Thyroid gland (tissue), 4 donors: ENCODE results near the gene ANK3.

Source experiments
- CTCF ChIP-seq, 6 experiments: fragments of 200-600 bp in 3 of 6; fragments of 450-650 bp in 3 of 6; sonication (generic) in 3 of 6; IDR thresholded peaks; one replicate each; pipeline ENCODE4 v1.5.1; 2016 to 2019; ENCODE audit warnings: antibody characterized with exemption in 6 of 6, mild to moderate bottlenecking in 2 of 6, inconsistent platforms in 1 of 6, moderate library complexity in 1 of 6
- POLR2A ChIP-seq, 2 donors: fragments of 450-650 bp; IDR thresholded peaks; one replicate each; pipeline ENCODE4 v1.6.1; 2017; ENCODE audit warnings: antibody characterized with exemption in 2 of 2, mild to moderate bottlenecking in 2 of 2, moderate library complexity in 1 of 2

- TF ChIP-seq CTCF (IDR thresholded peaks at IDR 0.05) (no peak), POLR2A (IDR thresholded peaks at IDR 0.05) (no peak)
Observed at GRCh38 chr10:60000747-60001146, 388.9 kb downstream of the ANK3 start.
